H1 (cell line): Measurements from ENCODE around the gene NUB1.

Experiments
- CTCF ChIP-seq, 3 experiments: IDR thresholded peaks; 1 replicate in 2 of 3; 2 replicates in 1 of 3; pipeline versions ENCODE4 v1.5.1 to v1.6.1; 2011; ENCODE audit warnings: low read length in 3 of 3, mild to moderate bottlenecking in 3 of 3, inconsistent platforms in 2 of 3, low read depth in 1 of 3, moderate library complexity in 1 of 3; ENCODE audit not compliant: insufficient read depth in 1 of 3; ENCODE audit errors: control extremely low read depth in 1 of 3
- POLR2A ChIP-seq, 2 experiments: IDR thresholded peaks; 1 replicate in 1 of 2; 2 replicates in 1 of 2; pipeline ENCODE4 v1.6.1; 2011; ENCODE audit warnings: low read depth in 2 of 2, low read length in 2 of 2, mild to moderate bottlenecking in 2 of 2; ENCODE audit errors: control extremely low read depth in 1 of 2
- SP2 ChIP-seq: IDR thresholded peaks from 2 replicates; pipeline ENCODE4 v1.6.1; 2012; ENCODE audit warnings: mild to moderate bottlenecking, low read length, inconsistent platforms

- peak in 1 of 3 experiments; percentile 8; a peak in 1 of 4 replicates for TF ChIP-seq CTCF (IDR thresholded peaks at IDR 0.05; ENCODE audit: control extremely low read depth in 1 of 3, insufficient read depth in 1 of 3, low read depth in 1 of 3, low read length in 3 of 3)
- TF ChIP-seq POLR2A (IDR thresholded peaks at IDR 0.05; ENCODE audit: control extremely low read depth in 1 of 2, low read depth in 2 of 2, low read length in 2 of 2): no peak
- no peak for TF ChIP-seq SP2
Measured at GRCh38 chr7:151301471-151302462, 39.8 kb upstream of the NUB1 start.
